ENCODE results near the gene GLI3.

The GLI3 gene

DNA sequence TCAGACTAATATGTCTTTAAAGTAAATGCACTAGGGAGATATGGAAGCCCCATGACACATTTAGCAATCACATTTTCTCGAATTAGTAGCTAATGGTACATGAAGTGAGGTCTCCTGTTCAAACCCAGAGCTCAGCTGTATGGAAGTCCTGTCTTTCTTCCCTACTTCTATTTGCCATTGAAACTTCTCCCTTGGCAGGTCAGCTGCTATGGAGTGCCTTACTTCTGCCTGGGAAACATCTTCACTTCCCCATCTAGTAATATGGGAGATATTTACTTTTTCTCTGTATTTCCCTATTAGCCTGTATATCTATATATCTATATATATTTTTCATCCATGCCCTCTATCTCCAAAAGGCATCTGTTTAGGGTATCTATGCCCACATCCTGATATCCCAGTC, 308.8 kb downstream of the GLI3 start:
- H3K4me3 ChIP-seq (ENCODE audit: low read length) = no peak overlapping the region
- TF ChIP-seq, protein P1, sequence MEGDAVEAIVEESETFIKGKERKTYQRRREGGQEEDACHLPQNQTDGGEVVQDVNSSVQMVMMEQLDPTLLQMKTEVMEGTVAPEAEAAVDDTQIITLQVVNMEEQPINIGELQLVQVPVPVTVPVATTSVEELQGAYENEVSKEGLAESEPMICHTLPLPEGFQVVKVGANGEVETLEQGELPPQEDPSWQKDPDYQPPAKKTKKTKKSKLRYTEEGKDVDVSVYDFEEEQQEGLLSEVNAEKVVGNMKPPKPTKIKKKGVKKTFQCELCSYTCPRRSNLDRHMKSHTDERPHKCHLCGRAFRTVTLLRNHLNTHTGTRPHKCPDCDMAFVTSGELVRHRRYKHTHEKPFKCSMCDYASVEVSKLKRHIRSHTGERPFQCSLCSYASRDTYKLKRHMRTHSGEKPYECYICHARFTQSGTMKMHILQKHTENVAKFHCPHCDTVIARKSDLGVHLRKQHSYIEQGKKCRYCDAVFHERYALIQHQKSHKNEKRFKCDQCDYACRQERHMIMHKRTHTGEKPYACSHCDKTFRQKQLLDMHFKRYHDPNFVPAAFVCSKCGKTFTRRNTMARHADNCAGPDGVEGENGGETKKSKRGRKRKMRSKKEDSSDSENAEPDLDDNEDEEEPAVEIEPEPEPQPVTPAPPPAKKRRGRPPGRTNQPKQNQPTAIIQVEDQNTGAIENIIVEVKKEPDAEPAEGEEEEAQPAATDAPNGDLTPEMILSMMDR (conservative IDR thresholded peaks at IDR 0.05; ENCODE audit: low read depth, low read length) = no peak
- no peak for DNase-seq (ENCODE audit: low read depth)

DNA sequence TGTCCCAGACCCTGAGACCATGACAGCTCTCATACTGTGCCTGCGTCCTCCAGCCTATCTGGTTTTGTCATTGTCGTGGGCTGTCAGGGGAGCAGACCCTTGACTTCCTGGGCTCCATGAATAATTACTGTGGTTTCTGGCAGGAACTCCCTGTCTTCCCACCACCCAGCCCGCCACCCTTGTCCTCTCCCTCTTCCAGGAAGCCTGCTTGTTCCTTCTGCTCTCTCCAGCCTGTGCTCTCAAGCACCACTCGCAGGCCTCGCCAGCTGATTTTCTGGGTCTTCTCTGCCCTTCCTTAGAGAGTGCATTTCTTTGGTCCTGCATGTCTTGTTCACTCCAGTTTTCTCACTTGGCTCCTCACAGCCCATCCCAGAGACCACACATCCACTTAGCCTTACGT, 309.6 kb downstream of the GLI3 start:
- H3K4me3 ChIP-seq (ENCODE audit: low read length) = no peak overlapping the region
- TF ChIP-seq, protein P1 (conservative IDR thresholded peaks at IDR 0.05; ENCODE audit: low read depth, low read length) = no peak
- DNase-seq (ENCODE audit: low read depth) = no peak

DNA sequence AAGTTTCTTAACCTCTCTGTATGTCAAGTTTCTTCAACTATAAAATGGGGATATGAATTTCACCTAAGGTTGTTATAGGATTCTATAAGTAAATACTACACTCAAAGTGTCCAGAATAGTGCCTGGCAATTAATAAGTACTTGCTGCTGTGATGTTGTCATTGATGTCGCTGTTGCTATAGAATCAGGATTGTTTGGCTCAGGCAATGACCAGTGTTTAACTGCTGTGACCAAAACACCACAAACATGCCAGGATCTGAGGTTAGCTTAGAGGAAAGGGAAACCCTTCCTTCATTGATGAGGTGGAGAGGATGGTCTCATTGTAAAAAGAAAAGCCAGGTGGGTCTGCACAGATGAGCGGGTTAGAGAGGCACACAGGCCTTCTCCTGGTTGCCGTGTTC, 311.1 kb downstream of the GLI3 start:
- H3K4me3 ChIP-seq (ENCODE audit: low read length) = no peak overlapping the region
- no peak for DNase-seq (ENCODE audit: low read depth)
- TF ChIP-seq, protein P1 (conservative IDR thresholded peaks at IDR 0.05; ENCODE audit: low read depth, low read length) = no peak

DNA sequence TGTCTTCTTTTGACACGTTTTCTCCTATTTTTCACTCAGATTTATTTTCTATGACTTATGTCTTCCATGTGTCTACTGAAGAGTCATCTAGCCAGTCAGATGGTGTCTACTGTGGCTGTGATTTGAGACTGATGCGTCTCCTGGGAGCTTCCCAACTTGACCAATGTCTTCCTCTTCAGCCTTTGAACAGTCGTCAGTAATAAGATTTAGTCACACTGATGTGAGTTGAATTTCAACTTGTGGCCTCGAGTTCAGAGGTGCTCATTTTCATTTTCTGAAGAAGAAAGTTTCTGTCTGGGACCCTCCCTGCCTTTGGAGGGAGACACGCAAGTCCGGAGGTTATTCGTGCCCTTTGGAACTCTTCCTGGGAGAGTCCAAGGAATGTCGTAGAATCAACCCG, 312.2 kb downstream of the GLI3 start:
- TF ChIP-seq, protein P1 (conservative IDR thresholded peaks at IDR 0.05; ENCODE audit: low read depth, low read length) = no peak
- no peak overlapping the region for H3K4me3 ChIP-seq (ENCODE audit: low read length)
- no peak for DNase-seq (ENCODE audit: low read depth)

DNA sequence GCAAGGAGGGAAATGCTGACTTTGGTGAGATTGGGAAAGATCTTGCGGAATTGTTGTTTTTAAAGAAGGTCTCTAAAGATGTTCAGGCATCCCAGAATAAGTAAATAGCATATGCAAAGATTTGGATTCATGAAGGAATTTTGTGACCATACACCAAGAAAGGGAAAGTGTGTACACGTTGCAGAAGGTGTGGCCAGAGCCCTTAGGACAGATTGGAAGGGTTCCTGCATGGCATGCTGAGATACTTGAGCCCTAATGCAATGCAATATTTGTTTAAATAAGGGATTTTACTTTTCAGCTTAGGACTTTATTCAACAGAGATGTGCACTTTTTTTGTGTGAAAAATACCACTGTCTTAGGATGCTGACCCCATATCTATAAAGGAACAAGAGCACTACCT, 314.6 kb downstream of the GLI3 start:
- H3K4me3 ChIP-seq (ENCODE audit: low read length) = no peak overlapping the region
- DNase-seq (ENCODE audit: low read depth) = no peak
- TF ChIP-seq, protein P1 (conservative IDR thresholded peaks at IDR 0.05; ENCODE audit: low read depth, low read length) = no peak

DNA sequence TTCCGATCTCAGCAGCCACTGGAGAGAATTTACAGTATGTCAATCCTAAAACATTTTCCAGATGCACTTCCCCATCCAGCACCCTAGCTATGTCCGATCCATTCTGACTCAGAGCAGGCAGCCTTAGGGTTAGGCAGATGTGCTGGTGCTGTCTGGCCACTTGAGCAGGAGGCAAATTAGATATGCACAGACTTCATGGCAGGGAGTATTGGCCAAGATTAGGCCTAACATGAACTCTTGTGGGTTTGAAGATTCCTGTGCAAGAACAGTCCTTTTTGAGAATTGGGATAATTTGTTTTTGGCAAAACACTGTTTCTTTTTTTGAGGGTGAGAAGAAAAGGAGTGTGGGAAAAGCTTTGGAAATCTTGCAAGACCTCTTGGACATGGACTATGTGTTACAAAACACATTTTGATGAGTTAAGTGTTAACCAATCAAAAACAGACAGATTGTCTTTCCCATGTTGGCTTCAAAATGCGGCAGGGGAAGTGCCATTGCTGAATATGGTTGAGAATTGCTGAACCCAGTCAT, 315.5 kb downstream of the GLI3 start:
- DNase-seq (ENCODE audit: low read depth) = no peak
- TF ChIP-seq, protein P1 (conservative IDR thresholded peaks at IDR 0.05; ENCODE audit: low read depth, low read length) = no peak
- no peak overlapping the region for H3K4me3 ChIP-seq (ENCODE audit: low read length)

DNA sequence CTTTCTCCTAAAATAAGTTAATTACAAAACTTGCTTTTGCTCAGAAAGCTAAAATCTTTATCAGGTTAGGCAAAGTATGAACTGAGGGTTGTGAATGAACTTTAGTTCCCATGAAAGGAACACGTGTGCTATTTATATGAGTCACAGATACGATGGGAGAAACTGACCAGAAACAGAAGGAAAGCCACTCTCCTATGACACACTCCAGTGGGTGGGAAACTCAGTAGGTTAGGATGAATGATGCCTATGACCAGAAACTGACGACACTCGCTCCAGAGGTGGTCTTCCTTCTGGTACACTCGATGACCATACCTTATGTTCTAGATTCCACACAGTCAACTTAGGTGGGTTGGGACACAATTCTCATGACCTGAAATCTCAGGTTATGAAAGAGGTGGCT, 318.4 kb downstream of the GLI3 start:
- TF ChIP-seq, protein P1 (conservative IDR thresholded peaks at IDR 0.05; ENCODE audit: low read depth, low read length) = no peak
- DNase-seq (ENCODE audit: low read depth) = no peak
- H3K4me3 ChIP-seq (ENCODE audit: low read length) = no peak overlapping the region
